HepG2 (cell line): ENCODE data around the gene CSKMT. TPM values are rescaled to one million over a fixed set of nuclear protein-coding genes. Genes with fewer than 3 reads are reported as not detected.
A peak's percentile ranks its signal among the peaks of the same experiment; 100 is the strongest.

ENCODE experiments used
- FOXO1 ChIP-seq: sonication (generic); formaldehyde crosslinking; IDR thresholded peaks from 2 replicates; pipeline ENCODE4 v1.4.0; 2020; ENCODE audit warnings: missing genetic modification reagents
- HBP1 ChIP-seq: IDR thresholded peaks from 2 replicates; pipeline ENCODE4 v1.6.1; 2016; ENCODE audit warnings: low read depth, control low read depth
- HNF4G ChIP-seq, 2 experiments: sonication (generic) in 1 of 2; formaldehyde crosslinking in 1 of 2; IDR thresholded peaks; 2 replicates each; pipeline versions ENCODE4 v1.4.0 to v1.6.1; 2011 to 2020; ENCODE audit warnings: borderline replicate concordance in 2 of 2, low read depth in 2 of 2, mild to moderate bottlenecking in 2 of 2, low read length in 1 of 2, missing genetic modification reagents in 1 of 2, moderate library complexity in 1 of 2
- MNT ChIP-seq: fragments of 450-650 bp; IDR thresholded peaks from 2 replicates; pipeline ENCODE4 v1.6.1; 2016
- NRL ChIP-seq: sonication (generic); formaldehyde crosslinking; IDR thresholded peaks from 2 replicates; pipeline ENCODE4 v1.5.0; 2020; ENCODE audit warnings: missing genetic modification reagents, mild to moderate bottlenecking, moderate library complexity, borderline replicate concordance
- POLR2A ChIP-seq, 2 experiments: IDR thresholded peaks; 2 replicates each; pipeline ENCODE4 v1.6.1; 2011; ENCODE audit warnings: low read depth in 2 of 2, low read length in 2 of 2, mild to moderate bottlenecking in 1 of 2, moderate library complexity in 1 of 2; ENCODE audit not compliant: insufficient read depth in 1 of 2
- RFXAP ChIP-seq: sonication (generic); formaldehyde crosslinking; IDR thresholded peaks from 2 replicates; pipeline ENCODE4 v1.4.0; 2020; ENCODE audit warnings: missing genetic modification reagents, borderline replicate concordance
- SUZ12 ChIP-seq: fragments of 150-350 bp; IDR thresholded peaks from 2 replicates; pipeline ENCODE4 v1.6.1; 2014; ENCODE audit warnings: low read depth, low read length
- TCF7 ChIP-seq: sonication (generic); IDR thresholded peaks from 2 replicates; pipeline ENCODE4 v1.6.1; 2016; ENCODE audit warnings: antibody characterized with exemption, low read depth
- THAP8 ChIP-seq: sonication (generic); formaldehyde crosslinking; IDR thresholded peaks from 2 replicates; pipeline ENCODE4 v1.5.1; 2020; ENCODE audit warnings: missing genetic modification reagents, mild to moderate bottlenecking, borderline replicate concordance
- ZBTB2 ChIP-seq: sonication (generic); formaldehyde crosslinking; IDR thresholded peaks from 2 replicates; pipeline ENCODE4 v1.8.0; 2022; ENCODE audit warnings: low read depth, missing genetic modification reagents
- ZMYM4 ChIP-seq: sonication (generic); formaldehyde crosslinking; IDR thresholded peaks from 2 replicates; pipeline ENCODE4 v1.8.1; 2023; ENCODE audit warnings: mild to moderate bottlenecking, missing genetic modification reagents
- ZNF329 ChIP-seq: sonication (generic); formaldehyde crosslinking; IDR thresholded peaks from 2 replicates; pipeline ENCODE4 v1.9.0; 2021; ENCODE audit warnings: low read depth, mild to moderate bottlenecking, missing genetic modification reagents
- polyA plus RNA-seq, 8 experiments: library from polyadenylated mRNA; depleted of rRNA in 3 of 8; stranded (reverse) in 7 of 8; unstranded in 1 of 8; fragments of >200 nt; fragmentation: Illumina TruSeq in 4 of 8; extraction: Trizol in 4 of 8; gene quantifications; 2 replicates each; pipeline versions ENCODE4 v1.2.1 to v1.2.3, GENCODE V29; 2011 to 2016; ENCODE audit warnings: low read depth in 4 of 8, missing spikeins in 1 of 8, mixed read lengths in 1 of 8; ENCODE audit not compliant: insufficient read depth in 1 of 8
- total RNA-seq, 5 experiments: library from RNA; depleted of rRNA; stranded (reverse); fragments of >200 nt; fragmentation: Illumina TruSeq; extraction: Trizol; gene quantifications; 2 replicates each; pipeline ENCODE4 v1.2.3, GENCODE V29; 2016; ENCODE audit warnings: low read depth in 1 of 5
- TF ChIP-seq, protein P1 (sequence below): sonication (generic); formaldehyde crosslinking; IDR thresholded peaks from 2 replicates; pipeline ENCODE4 v1.5.0; 2020; ENCODE audit warnings: mild to moderate bottlenecking, missing genetic modification reagents
- TF ChIP-seq, protein P2 (sequence below): fragments of 450-650 bp; IDR thresholded peaks from 2 replicates; pipeline ENCODE4 v1.6.1; 2017; ENCODE audit warnings: mild to moderate bottlenecking

CSKMT gene
- total and polyA plus RNA-seq, 2 of the 13 experiments (the other 11 are each of a cell fraction or from before 2014, with no cell fraction given) = 7.6 to 31.8 TPM

GRCh38 chr11:62671608-62672389 is 6.7 kb downstream of the CSKMT start, which contains the start of the genes LBHD1 and UQCC3 (continued):
- TF ChIP-seq TCF7 (no peak), THAP8 (CRISPR knock-in tag) (peak; percentile 67; the same call in 1 of the 2 replicates), RFXAP (CRISPR knock-in tag) (0 out of 2 replicates have a peak, but pooled peaks have one; percentile 34), HNF4G (IDR thresholded peaks at IDR 0.05; ENCODE audit: borderline replicate concordance, low read depth, low read length) (peak; percentile 13; the same call in 1 of the 2 replicates), HNF4G (CRISPR knock-in tag; IDR thresholded peaks at IDR 0.05; ENCODE audit: borderline replicate concordance, low read depth) (peak; percentile 75; the same call in 1 of the 2 replicates), ZMYM4 (CRISPR knock-in tag) (peak; percentile 35; the same call in 1 of the 2 replicates), MNT (no peak), SUZ12 (no peak), POLR2A (IDR thresholded peaks at IDR 0.05; ENCODE audit: insufficient read depth in 1 of 2, low read depth in 2 of 2, low read length in 2 of 2) (peak; percentile 80 to 82), ZBTB2 (CRISPR knock-in tag) (peak; percentile 60; the same call in 1 of the 2 replicates), NRL (CRISPR knock-in tag) (peak; percentile 82; the same call in 1 of the 2 replicates), HBP1 (peak; percentile 55; the same call in 1 of the 2 replicates), FOXO1 (CRISPR knock-in tag) (peak; percentile 2; the same call in 1 of the 2 replicates), ZNF329 (0 out of 2 replicates have a peak, but pooled peaks have one; percentile 59)
- TF ChIP-seq, protein P1, sequence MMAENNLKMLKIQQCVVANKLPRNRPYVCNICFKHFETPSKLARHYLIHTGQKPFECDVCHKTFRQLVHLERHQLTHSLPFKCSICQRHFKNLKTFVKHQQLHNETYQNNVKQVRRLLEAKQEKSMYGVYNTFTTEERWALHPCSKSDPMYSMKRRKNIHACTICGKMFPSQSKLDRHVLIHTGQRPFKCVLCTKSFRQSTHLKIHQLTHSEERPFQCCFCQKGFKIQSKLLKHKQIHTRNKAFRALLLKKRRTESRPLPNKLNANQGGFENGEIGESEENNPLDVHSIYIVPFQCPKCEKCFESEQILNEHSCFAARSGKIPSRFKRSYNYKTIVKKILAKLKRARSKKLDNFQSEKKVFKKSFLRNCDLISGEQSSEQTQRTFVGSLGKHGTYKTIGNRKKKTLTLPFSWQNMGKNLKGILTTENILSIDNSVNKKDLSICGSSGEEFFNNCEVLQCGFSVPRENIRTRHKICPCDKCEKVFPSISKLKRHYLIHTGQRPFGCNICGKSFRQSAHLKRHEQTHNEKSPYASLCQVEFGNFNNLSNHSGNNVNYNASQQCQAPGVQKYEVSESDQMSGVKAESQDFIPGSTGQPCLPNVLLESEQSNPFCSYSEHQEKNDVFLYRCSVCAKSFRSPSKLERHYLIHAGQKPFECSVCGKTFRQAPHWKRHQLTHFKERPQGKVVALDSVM (CRISPR knock-in tag) = no peak
- TF ChIP-seq, protein P2, sequence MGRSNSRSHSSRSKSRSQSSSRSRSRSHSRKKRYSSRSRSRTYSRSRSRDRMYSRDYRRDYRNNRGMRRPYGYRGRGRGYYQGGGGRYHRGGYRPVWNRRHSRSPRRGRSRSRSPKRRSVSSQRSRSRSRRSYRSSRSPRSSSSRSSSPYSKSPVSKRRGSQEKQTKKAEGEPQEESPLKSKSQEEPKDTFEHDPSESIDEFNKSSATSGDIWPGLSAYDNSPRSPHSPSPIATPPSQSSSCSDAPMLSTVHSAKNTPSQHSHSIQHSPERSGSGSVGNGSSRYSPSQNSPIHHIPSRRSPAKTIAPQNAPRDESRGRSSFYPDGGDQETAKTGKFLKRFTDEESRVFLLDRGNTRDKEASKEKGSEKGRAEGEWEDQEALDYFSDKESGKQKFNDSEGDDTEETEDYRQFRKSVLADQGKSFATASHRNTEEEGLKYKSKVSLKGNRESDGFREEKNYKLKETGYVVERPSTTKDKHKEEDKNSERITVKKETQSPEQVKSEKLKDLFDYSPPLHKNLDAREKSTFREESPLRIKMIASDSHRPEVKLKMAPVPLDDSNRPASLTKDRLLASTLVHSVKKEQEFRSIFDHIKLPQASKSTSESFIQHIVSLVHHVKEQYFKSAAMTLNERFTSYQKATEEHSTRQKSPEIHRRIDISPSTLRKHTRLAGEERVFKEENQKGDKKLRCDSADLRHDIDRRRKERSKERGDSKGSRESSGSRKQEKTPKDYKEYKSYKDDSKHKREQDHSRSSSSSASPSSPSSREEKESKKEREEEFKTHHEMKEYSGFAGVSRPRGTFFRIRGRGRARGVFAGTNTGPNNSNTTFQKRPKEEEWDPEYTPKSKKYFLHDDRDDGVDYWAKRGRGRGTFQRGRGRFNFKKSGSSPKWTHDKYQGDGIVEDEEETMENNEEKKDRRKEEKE = no peak
